WTC11 (cell line): ENCODE results near the gene ARAP1.

Experiments
- NR3C1 ChIP-seq: sonication (generic); formaldehyde crosslinking; conservative IDR thresholded peaks from 2 replicates; pipeline ENCODE4 v1.8.1; 2023; ENCODE audit warnings: low read depth, mild to moderate bottlenecking, missing genetic modification reagents
- TF ChIP-seq, protein P1 (sequence below): sonication (generic); formaldehyde crosslinking; IDR thresholded peaks from 2 replicates; pipeline ENCODE4 v1.8.1; 2023; ENCODE audit warnings: mild to moderate bottlenecking, moderate library complexity, missing genetic modification reagents

DNA sequence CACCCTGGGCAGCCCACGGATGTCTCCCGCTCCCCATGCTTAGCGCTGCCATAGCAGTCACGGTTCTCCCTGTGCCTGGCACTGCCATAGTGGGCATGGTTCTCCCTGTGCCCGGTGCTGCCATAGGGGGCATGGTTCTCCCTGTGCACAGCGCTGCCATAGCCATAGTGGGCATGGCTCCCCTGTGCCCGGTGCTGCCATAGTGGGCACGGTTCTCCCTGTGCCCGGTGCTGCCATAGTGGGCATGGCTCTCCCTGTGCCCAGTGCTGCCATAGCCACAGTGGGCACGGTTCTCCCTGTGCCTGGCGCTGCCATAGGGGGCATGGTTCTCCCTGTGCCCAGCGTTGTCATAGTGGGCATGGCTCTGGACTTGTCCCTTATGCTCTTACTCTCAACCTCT, 19.9 kb upstream of the ARAP1 start:
- TF ChIP-seq, protein P1, sequence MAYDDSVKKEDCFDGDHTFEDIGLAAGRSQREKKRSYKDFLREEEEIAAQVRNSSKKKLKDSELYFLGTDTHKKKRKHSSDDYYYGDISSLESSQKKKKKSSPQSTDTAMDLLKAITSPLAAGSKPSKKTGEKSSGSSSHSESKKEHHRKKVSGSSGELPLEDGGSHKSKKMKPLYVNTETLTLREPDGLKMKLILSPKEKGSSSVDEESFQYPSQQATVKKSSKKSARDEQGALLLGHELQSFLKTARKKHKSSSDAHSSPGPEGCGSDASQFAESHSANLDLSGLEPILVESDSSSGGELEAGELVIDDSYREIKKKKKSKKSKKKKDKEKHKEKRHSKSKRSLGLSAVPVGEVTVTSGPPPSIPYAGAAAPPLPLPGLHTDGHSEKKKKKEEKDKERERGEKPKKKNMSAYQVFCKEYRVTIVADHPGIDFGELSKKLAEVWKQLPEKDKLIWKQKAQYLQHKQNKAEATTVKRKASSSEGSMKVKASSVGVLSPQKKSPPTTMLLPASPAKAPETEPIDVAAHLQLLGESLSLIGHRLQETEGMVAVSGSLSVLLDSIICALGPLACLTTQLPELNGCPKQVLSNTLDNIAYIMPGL (CRISPR knock-in tag), result no peak
- TF ChIP-seq NR3C1 (CRISPR knock-in tag), result no peak
